GDM1 (cell line): Measurements from ENCODE around the gene FGF1.
A peak's percentile ranks its signal among the peaks of the same experiment; 100 is the strongest.

Source experiments
- DNase-seq: peaks from one replicate; lab custom pipeline; 2025; lab: John Stamatoyannopoulos, UW

Gene FGF1

GRCh38 chr5:142572006-142572405 is 113.9 kb downstream of the FGF1 start:
- no peak for DNase-seq

- DNase-seq: no peak
These were observed 114.5 kb downstream of the FGF1 start for GRCh38 chr5:142571371-142571770.

- no peak for DNase-seq
These were observed 116.0 kb downstream of the FGF1 start for GRCh38 chr5:142569905-142570304.

- DNase-seq: no peak
These were observed 116.9 kb downstream of the FGF1 start for GRCh38 chr5:142568996-142569335.

GRCh38 chr5:142568283-142568995 is 117.5 kb downstream of the FGF1 start:
- no peak for DNase-seq

GRCh38 chr5:142561486-142562097 is 124.3 kb downstream of the FGF1 start:
- DNase-seq: no peak

- no peak for DNase-seq
These were observed 124.9 kb downstream of the FGF1 start for GRCh38 chr5:142561029-142561428.

- DNase-seq: no peak
These were observed 133.8 kb downstream of the FGF1 start for GRCh38 chr5:142552107-142552506.

- DNase-seq: no peak
These were observed 134.4 kb downstream of the FGF1 start for GRCh38 chr5:142551338-142552067.

- DNase-seq: no peak
These were observed 135.4 kb downstream of the FGF1 start for GRCh38 chr5:142550471-142550870.

- DNase-seq: no peak
These were observed 136.1 kb downstream of the FGF1 start for GRCh38 chr5:142549834-142550233.

- DNase-seq: peak; percentile 30
These were observed 137.1 kb downstream of the FGF1 start for GRCh38 chr5:142548739-142549275.

- no peak for DNase-seq
These were observed 138.2 kb downstream of the FGF1 start for GRCh38 chr5:142547445-142548380.

GRCh38 chr5:142545650-142546322 is 140.1 kb downstream of the FGF1 start:
- no peak for DNase-seq

GRCh38 chr5:142544946-142545649 is 140.8 kb downstream of the FGF1 start:
- DNase-seq: no peak

- DNase-seq: no peak
These were observed 141.7 kb downstream of the FGF1 start for GRCh38 chr5:142544071-142544753.

GRCh38 chr5:142542906-142543305 is 143.0 kb downstream of the FGF1 start:
- no peak for DNase-seq
